LHCN-M2 (cell line): ENCODE results near the gene FRAT1. TPM values are rescaled to one million over a fixed set of nuclear protein-coding genes. Genes with fewer than 3 reads are reported as not detected.
A peak's percentile ranks its signal among the peaks of the same experiment; 100 is the strongest.
"Not testable (repeated sequence)": the region's sequence is repeated elsewhere in the genome, so short reads cannot be mapped to it uniquely, and the experiment has no call there.

ENCODE experiments used
- DNase-seq: peaks from one replicate; pipeline ENCODE4 v3.0.0-alpha.2; 2012; ENCODE audit warnings: low read depth
- polyA plus RNA-seq: library from polyadenylated mRNA; unstranded; fragments of >200 nt; gene quantifications from one replicate; pipeline ENCODE4 v1.2.1, GENCODE V29; 2012; ENCODE audit warnings: missing spikeins
- total RNA-seq: library from RNA; depleted of rRNA; stranded (reverse); fragments of >200 nt; gene quantifications from 2 replicates; pipeline ENCODE4 v1.2.3, GENCODE V29; 2014; rRNA removed

Gene FRAT1
- total RNA-seq: 1.5 and 1.7 TPM in 2 replicates
- polyA plus RNA-seq: 0.68 TPM

- DNase-seq: peak; percentile 84
Observed at GRCh38 chr10:97318772-97319651, at the start of gene FRAT1. Gene FRAT1 (plus strand): TSS chr10:97319271. CDS start chr10:97319454, 183 bp downstream.

- DNase-seq: peak; percentile 19
Observed at GRCh38 chr10:97270523-97271154, 48.4 kb upstream of the FRAT1 start.

GRCh38 chr10:97273700-97274099, 45.4 kb upstream of the FRAT1 start:
- DNase-seq: no peak

GRCh38 chr10:97274828-97275227, 44.2 kb upstream of the FRAT1 start:
- peak; percentile 17 for DNase-seq

GRCh38 chr10:97277551-97277950, 41.5 kb upstream of the FRAT1 start:
- DNase-seq: peak; percentile 5

- DNase-seq: peak; percentile 91
Observed at GRCh38 chr10:97278491-97278989, 40.5 kb upstream of the FRAT1 start.

GRCh38 chr10:97279121-97279815, 39.8 kb upstream of the FRAT1 start:
- peak; percentile 63 for DNase-seq

GRCh38 chr10:97280783-97281182, 38.3 kb upstream of the FRAT1 start:
- DNase-seq: no peak

- DNase-seq: not testable (repeated sequence)
Observed at GRCh38 chr10:97290076-97290475, 29.0 kb upstream of the FRAT1 start.

GRCh38 chr10:97290576-97291356, 28.3 kb upstream of the FRAT1 start:
- DNase-seq: not testable (repeated sequence)

- no peak for DNase-seq
Observed at GRCh38 chr10:97291357-97292096, 27.5 kb upstream of the FRAT1 start.

GRCh38 chr10:97292097-97292861, 26.8 kb upstream of the FRAT1 start, which contains the start of gene ARHGAP19:
Gene ARHGAP19 (minus strand): TSS chr10:97292637. CDS start chr10:97292627, 10 bp downstream.
- DNase-seq: peak; percentile 99

GRCh38 chr10:97292862-97293198, 26.2 kb upstream of the FRAT1 start:
- no peak for DNase-seq

GRCh38 chr10:97297556-97298222, 21.4 kb upstream of the FRAT1 start:
- peak; percentile 50 for DNase-seq

GRCh38 chr10:97298223-97298571, 20.9 kb upstream of the FRAT1 start:
- no peak for DNase-seq

GRCh38 chr10:97300980-97301379, 18.1 kb upstream of the FRAT1 start:
- DNase-seq: no peak

- no peak for DNase-seq
Observed at GRCh38 chr10:97302088-97302791, 16.8 kb upstream of the FRAT1 start.

- DNase-seq: no peak
Observed at GRCh38 chr10:97307441-97307840, 11.6 kb upstream of the FRAT1 start.
